ENCODE data around the gene CADPS2.

DNA sequence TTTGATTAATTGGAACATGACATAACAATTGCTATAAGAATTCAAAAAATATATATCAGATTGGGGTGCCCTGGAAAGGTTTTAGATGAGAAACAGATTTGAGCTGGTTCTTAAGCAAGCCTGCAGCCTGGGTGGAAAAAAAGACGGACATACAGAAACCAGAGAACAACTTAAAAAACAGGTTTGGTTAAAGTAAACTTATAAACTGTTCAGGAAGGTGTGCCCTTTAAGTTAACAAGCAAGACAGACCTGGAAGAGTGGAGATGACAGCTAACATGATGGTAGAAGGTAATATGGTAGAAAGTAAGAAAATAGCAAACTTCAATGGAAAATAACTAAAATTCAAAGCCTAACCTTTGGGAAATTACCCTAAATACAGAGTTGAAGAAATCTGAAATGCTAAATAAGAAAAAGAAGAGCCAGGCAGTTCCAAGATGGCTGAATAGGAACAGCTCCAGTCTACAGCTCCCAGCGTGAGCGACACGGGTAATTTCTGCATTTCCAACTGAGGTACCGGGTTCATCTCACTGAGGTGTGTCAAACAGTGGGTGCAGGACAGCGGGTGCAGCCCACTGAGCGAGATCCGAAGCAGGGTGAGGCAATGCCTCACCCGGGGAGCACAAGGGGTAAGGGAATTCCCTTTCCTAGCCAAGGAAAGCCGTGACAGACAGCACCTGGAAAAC, 52.2 kb downstream of the CADPS2 start:
- TF ChIP-seq MAX (CRISPR knock-in tag; IDR thresholded peaks at IDR 0.05) (no peak), NR1H2 (CRISPR knock-in tag; IDR thresholded peaks at IDR 0.05) (no peak), MYBL2 (CRISPR knock-in tag; IDR thresholded peaks at IDR 0.05) (no peak), EMX1 (CRISPR knock-in tag; IDR thresholded peaks at IDR 0.05) (no peak), TCF7 (CRISPR knock-in tag; IDR thresholded peaks at IDR 0.05; ENCODE audit: low read depth) (no peak), NFE2L1 (CRISPR knock-in tag; IDR thresholded peaks at IDR 0.05) (no peak), E2F1 (CRISPR knock-in tag; IDR thresholded peaks at IDR 0.05) (no peak), PRDM15 (CRISPR knock-in tag; IDR thresholded peaks at IDR 0.05) (no peak), JUN (CRISPR knock-in tag; IDR thresholded peaks at IDR 0.05) (no peak), ZNF121 (CRISPR knock-in tag; IDR thresholded peaks at IDR 0.05) (no peak)
- TF ChIP-seq, protein P1, sequence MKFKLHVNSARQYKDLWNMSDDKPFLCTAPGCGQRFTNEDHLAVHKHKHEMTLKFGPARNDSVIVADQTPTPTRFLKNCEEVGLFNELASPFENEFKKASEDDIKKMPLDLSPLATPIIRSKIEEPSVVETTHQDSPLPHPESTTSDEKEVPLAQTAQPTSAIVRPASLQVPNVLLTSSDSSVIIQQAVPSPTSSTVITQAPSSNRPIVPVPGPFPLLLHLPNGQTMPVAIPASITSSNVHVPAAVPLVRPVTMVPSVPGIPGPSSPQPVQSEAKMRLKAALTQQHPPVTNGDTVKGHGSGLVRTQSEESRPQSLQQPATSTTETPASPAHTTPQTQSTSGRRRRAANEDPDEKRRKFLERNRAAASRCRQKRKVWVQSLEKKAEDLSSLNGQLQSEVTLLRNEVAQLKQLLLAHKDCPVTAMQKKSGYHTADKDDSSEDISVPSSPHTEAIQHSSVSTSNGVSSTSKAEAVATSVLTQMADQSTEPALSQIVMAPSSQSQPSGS (CRISPR knock-in tag; IDR thresholded peaks at IDR 0.05; ENCODE audit: borderline replicate concordance, low read depth): no peak
- TF ChIP-seq, protein P2, sequence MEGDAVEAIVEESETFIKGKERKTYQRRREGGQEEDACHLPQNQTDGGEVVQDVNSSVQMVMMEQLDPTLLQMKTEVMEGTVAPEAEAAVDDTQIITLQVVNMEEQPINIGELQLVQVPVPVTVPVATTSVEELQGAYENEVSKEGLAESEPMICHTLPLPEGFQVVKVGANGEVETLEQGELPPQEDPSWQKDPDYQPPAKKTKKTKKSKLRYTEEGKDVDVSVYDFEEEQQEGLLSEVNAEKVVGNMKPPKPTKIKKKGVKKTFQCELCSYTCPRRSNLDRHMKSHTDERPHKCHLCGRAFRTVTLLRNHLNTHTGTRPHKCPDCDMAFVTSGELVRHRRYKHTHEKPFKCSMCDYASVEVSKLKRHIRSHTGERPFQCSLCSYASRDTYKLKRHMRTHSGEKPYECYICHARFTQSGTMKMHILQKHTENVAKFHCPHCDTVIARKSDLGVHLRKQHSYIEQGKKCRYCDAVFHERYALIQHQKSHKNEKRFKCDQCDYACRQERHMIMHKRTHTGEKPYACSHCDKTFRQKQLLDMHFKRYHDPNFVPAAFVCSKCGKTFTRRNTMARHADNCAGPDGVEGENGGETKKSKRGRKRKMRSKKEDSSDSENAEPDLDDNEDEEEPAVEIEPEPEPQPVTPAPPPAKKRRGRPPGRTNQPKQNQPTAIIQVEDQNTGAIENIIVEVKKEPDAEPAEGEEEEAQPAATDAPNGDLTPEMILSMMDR (IDR thresholded peaks at IDR 0.05): no peak

Data from WTC11 (cell line).